ENCODE measurements around the gene DMRTB1.
"Not testable (repeated sequence)": the region's sequence is repeated elsewhere in the genome, so short reads cannot be mapped to it uniquely, and the experiment has no call there.

Gene DMRTB1

GRCh38 chr1:53459321-53460175 lies at the start of gene DMRTB1:
DMRTB1 (plus strand) TSS chr1:53459399; CDS start chr1:53459454, 55 bp downstream.
- no peak for DNase-seq

GRCh38 chr1:53409695-53410094 lies 49.5 kb upstream of the DMRTB1 start:
- DNase-seq: no peak

- no peak for DNase-seq
Measured at GRCh38 chr1:53410100-53410541, 49.1 kb upstream of the DMRTB1 start.

GRCh38 chr1:53410701-53411100 lies 48.5 kb upstream of the DMRTB1 start:
- no peak for DNase-seq

GRCh38 chr1:53411541-53412152 lies 47.6 kb upstream of the DMRTB1 start:
- no peak for DNase-seq

- DNase-seq: no peak
Measured at GRCh38 chr1:53412285-53413174, 46.7 kb upstream of the DMRTB1 start.

- DNase-seq: no peak
Measured at GRCh38 chr1:53413175-53414001, 45.8 kb upstream of the DMRTB1 start.

GRCh38 chr1:53414632-53415031 lies 44.6 kb upstream of the DMRTB1 start:
- no peak for DNase-seq

- DNase-seq: no peak
Measured at GRCh38 chr1:53415432-53415831, 43.8 kb upstream of the DMRTB1 start.

- DNase-seq: no peak
Measured at GRCh38 chr1:53416269-53416813, 42.9 kb upstream of the DMRTB1 start.

- no peak for DNase-seq
Measured at GRCh38 chr1:53417074-53417511, 42.1 kb upstream of the DMRTB1 start.

- DNase-seq: no peak
Measured at GRCh38 chr1:53419034-53419433, 40.2 kb upstream of the DMRTB1 start.

- no peak for DNase-seq
Measured at GRCh38 chr1:53420341-53420740, 38.9 kb upstream of the DMRTB1 start.

- no peak for DNase-seq
Measured at GRCh38 chr1:53421208-53421607, 38.0 kb upstream of the DMRTB1 start.

GRCh38 chr1:53430261-53430660 lies 28.9 kb upstream of the DMRTB1 start:
- DNase-seq: no peak

- no peak for DNase-seq
Measured at GRCh38 chr1:53430779-53431178, 28.4 kb upstream of the DMRTB1 start.

GRCh38 chr1:53431244-53431643 lies 28.0 kb upstream of the DMRTB1 start:
- no peak for DNase-seq

- no peak for DNase-seq
Measured at GRCh38 chr1:53431805-53432565, 27.2 kb upstream of the DMRTB1 start.

- no peak for DNase-seq
Measured at GRCh38 chr1:53432611-53433010, 26.6 kb upstream of the DMRTB1 start.

GRCh38 chr1:53434405-53435007 lies 24.7 kb upstream of the DMRTB1 start:
- not testable (repeated sequence) for DNase-seq

- no peak for DNase-seq
Measured at GRCh38 chr1:53435151-53435550, 24.0 kb upstream of the DMRTB1 start.

All from cortex of kidney (tissue), 1 donor.